GM23248 (cell line): ENCODE data around the gene WDR88.

Experiments
- EZH2 ChIP-seq: fragments of 200-600 bp; sonication (generic); IDR thresholded peaks from 2 replicates; pipeline ENCODE4 v1.6.1; 2018; ENCODE audit warnings: antibody characterized with exemption, mild to moderate bottlenecking; ENCODE audit not compliant: insufficient read depth, poor library complexity, severe bottlenecking
- EZH2phosphoT487 ChIP-seq: fragments of 200-600 bp; sonication (generic); IDR thresholded peaks from 2 replicates; pipeline ENCODE4 v1.6.1; 2018; ENCODE audit warnings: antibody characterized with exemption, moderate library complexity, mild to moderate bottlenecking, low read depth; ENCODE audit not compliant: insufficient read depth

- TF ChIP-seq EZH2 (no peak), EZH2phosphoT487 (no peak)
Measured at GRCh38 chr19:33224694-33225457, 93.0 kb downstream of the WDR88 start.
